Activated CD4-positive, alpha-beta T cell treated with anti-CD3 and anti-CD28 coated beads, Interleukin-2, Interleukin-4, amounts not matched to agents 100 ng/mL and 50 ng/mL, durations not matched to agents 16 hours and 8 hours (primary cell): ENCODE results near the gene ZYG11A.

Experiments used
- DNase-seq: peaks from one replicate; pipeline ENCODE4 v3.0.0-alpha.2; 2020; ENCODE audit warnings: low spot score

ZYG11A gene

GRCh38 chr1:52877554-52877953 is 35.0 kb downstream of the ZYG11A start:
- no peak for DNase-seq

GRCh38 chr1:52880206-52880605 is 37.6 kb downstream of the ZYG11A start:
- DNase-seq = no peak

- DNase-seq = no peak
These were observed 44.9 kb downstream of the ZYG11A start for GRCh38 chr1:52887483-52887882.

- no peak for DNase-seq
These were observed 50.1 kb downstream of the ZYG11A start for GRCh38 chr1:52892424-52893215.

- DNase-seq = no peak
These were observed 56.9 kb downstream of the ZYG11A start for GRCh38 chr1:52899445-52899894.

GRCh38 chr1:52900402-52900801 is 57.8 kb downstream of the ZYG11A start:
- no peak for DNase-seq

- DNase-seq = no peak
These were observed 58.8 kb downstream of the ZYG11A start for GRCh38 chr1:52901384-52901783.

GRCh38 chr1:52904208-52904926 is 61.8 kb downstream of the ZYG11A start:
- DNase-seq = no peak

GRCh38 chr1:52904927-52905698 is 62.6 kb downstream of the ZYG11A start:
- DNase-seq = peak; percentile 27

- DNase-seq = no peak
These were observed 63.6 kb downstream of the ZYG11A start for GRCh38 chr1:52906135-52906603.

GRCh38 chr1:52907068-52907811 is 64.7 kb downstream of the ZYG11A start:
- DNase-seq = no peak

- no peak for DNase-seq
These were observed 65.2 kb downstream of the ZYG11A start for GRCh38 chr1:52907812-52908153.

- no peak for DNase-seq
These were observed 69.0 kb downstream of the ZYG11A start for GRCh38 chr1:52911541-52911940.

GRCh38 chr1:52913014-52913413 is 70.5 kb downstream of the ZYG11A start:
- DNase-seq = no peak

- no peak for DNase-seq
These were observed 71.0 kb downstream of the ZYG11A start for GRCh38 chr1:52913537-52913936.

GRCh38 chr1:52914463-52914862 is 71.9 kb downstream of the ZYG11A start:
- no peak for DNase-seq

- no peak for DNase-seq
These were observed 72.8 kb downstream of the ZYG11A start for GRCh38 chr1:52915211-52915854.

- DNase-seq = no peak
These were observed 73.3 kb downstream of the ZYG11A start for GRCh38 chr1:52915855-52916220.

- DNase-seq = no peak
These were observed 73.8 kb downstream of the ZYG11A start for GRCh38 chr1:52916241-52916975.

- no peak for DNase-seq
These were observed 74.6 kb downstream of the ZYG11A start for GRCh38 chr1:52917156-52917555.

GRCh38 chr1:52917581-52917980 is 75.0 kb downstream of the ZYG11A start:
- no peak for DNase-seq
